MCF 10A (cell line): ENCODE results near the gene TCF12. TPM values are rescaled to one million over a fixed set of nuclear protein-coding genes. Genes with fewer than 3 reads are reported as not detected.
A peak's percentile ranks its signal among the peaks of the same experiment; 100 is the strongest.
"Not testable (repeated sequence)": the region's sequence is repeated elsewhere in the genome, so short reads cannot be mapped to it uniquely, and the experiment has no call there.

ENCODE experiments used
- BruUV-seq: library from RNA; stranded (reverse); fragments of 400-500 nt; replicated peaks from 2 replicates; lab custom pipeline; 2021; lab: Mats Ljungman, UMichigan
- CTCF ChIA-PET: fragments of 300-600 bp; sonication (Branson Sonifier 250); formaldehyde crosslinking; extraction: SDS; loops from one replicate; lab custom pipeline; 2021; ENCODE audit warnings: antibody characterized with exemption, inconsistent platforms; lab: Yijun Ruan, JAX
- POLR2A ChIA-PET: fragments of 300-600, 350-650 bp; sonication (Branson Sonifier 250); formaldehyde crosslinking; extraction: SDS; loops from one replicate; lab custom pipeline; 2020; ENCODE audit warnings: antibody characterized with exemption, inconsistent platforms; lab: Yijun Ruan, JAX
- DNase-seq: peaks from one replicate; pipeline ENCODE4 v3.0.0-alpha.2; 2018; ENCODE audit not compliant: unreplicated experiment
- H3K27ac Mint-ChIP-seq: one replicate; pipeline ENCODE4 v1.8.0; 2022; ENCODE audit warnings: mild to moderate bottlenecking, low read depth, mixed read lengths; ENCODE audit not compliant: unreplicated experiment
- H3K27me3 Mint-ChIP-seq: one replicate; pipeline ENCODE4 v1.8.0; 2022; ENCODE audit warnings: mixed read lengths; ENCODE audit not compliant: insufficient read depth, unreplicated experiment
- H3K36me3 Mint-ChIP-seq: one replicate; pipeline ENCODE4 v1.8.0; 2022; ENCODE audit warnings: mild to moderate bottlenecking, moderate library complexity, mixed read lengths; ENCODE audit not compliant: insufficient read depth, unreplicated experiment
- H3K4me1 Mint-ChIP-seq: one replicate; pipeline ENCODE4 v1.8.0; 2022; ENCODE audit warnings: mixed read lengths; ENCODE audit not compliant: insufficient read depth, unreplicated experiment
- H3K4me3 Mint-ChIP-seq: one replicate; pipeline ENCODE4 v1.8.0; 2022; ENCODE audit warnings: mild to moderate bottlenecking, moderate library complexity, mixed read lengths; ENCODE audit not compliant: unreplicated experiment
- H3K9me3 Mint-ChIP-seq: one replicate; pipeline ENCODE4 v1.8.0; 2022; ENCODE audit warnings: mixed read lengths; ENCODE audit not compliant: unreplicated experiment
- intact Hi-C: fragments of 100-400 bp; cut with micrococcal nuclease; formaldehyde crosslinking; loops from 2 replicates; pipeline ENCODE4 v1.14.1; 2022
- total RNA-seq: library from RNA; stranded (reverse); gene quantifications from 2 replicates; pipeline ENCODE4 v1.2.3, GENCODE V29; 2022
- TF ChIP-seq, protein P1 (sequence below): fragments of 200-600 bp; IDR thresholded peaks from one replicate; pipeline ENCODE4 v1.8.0; 2022; ENCODE audit warnings: antibody characterized with exemption, mild to moderate bottlenecking; ENCODE audit not compliant: unreplicated experiment

The TCF12 gene
- total RNA-seq, 1 experiment from 2014 or later: 140 TPM

DNA sequence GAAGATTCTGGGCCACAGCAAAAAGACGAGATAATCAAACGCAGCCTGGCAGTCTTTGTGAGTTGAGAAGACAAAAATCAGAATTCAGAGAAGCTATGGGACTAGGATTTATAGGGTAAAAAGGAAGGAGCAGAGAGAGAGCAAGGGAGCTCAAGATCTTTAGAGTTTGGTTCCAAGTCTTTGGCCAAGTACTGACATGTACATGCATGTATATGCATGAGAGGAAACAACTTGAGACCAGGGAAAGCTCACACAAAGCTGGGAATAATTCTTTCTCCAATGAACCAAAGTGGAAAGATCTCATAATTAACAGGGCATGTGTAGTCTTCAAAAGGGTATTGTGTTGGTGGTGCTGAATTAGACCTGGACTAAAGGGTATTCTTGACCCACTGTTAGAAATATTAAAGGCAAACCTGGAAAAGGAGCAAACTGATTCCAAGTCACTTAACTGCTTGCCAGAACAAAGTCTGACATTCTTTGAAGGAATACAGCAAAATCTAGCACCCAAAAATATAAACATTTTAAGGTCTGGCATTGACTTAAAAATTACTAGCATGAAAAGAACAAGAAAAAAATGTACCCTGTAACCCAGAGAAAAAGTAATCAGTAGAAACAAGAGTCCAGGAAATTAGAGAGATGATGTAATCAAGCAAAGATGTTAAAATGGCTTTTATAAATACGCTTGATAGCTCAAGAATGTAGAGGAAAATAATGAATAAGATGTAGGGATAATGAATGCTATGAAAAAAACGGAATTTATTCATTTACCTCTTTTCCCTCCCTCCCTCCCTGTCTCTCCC, 231.8 kb downstream of the TCF12 start:
- Mint-ChIP-seq H3K9me3 (no peaks in the 10 kb centered on the region), H3K27me3 (no peaks in the 10 kb centered on the region), H3K27ac (peak overlapping the region; percentile 60), H3K4me1 (peaks cover 34% of the 10 kb centered on the region), H3K4me3 (peak overlapping the region; percentile 3), H3K36me3 (peaks cover 6% of the 10 kb centered on the region)
- TF ChIP-seq, protein P1, sequence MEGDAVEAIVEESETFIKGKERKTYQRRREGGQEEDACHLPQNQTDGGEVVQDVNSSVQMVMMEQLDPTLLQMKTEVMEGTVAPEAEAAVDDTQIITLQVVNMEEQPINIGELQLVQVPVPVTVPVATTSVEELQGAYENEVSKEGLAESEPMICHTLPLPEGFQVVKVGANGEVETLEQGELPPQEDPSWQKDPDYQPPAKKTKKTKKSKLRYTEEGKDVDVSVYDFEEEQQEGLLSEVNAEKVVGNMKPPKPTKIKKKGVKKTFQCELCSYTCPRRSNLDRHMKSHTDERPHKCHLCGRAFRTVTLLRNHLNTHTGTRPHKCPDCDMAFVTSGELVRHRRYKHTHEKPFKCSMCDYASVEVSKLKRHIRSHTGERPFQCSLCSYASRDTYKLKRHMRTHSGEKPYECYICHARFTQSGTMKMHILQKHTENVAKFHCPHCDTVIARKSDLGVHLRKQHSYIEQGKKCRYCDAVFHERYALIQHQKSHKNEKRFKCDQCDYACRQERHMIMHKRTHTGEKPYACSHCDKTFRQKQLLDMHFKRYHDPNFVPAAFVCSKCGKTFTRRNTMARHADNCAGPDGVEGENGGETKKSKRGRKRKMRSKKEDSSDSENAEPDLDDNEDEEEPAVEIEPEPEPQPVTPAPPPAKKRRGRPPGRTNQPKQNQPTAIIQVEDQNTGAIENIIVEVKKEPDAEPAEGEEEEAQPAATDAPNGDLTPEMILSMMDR: no peak
- ChIA-PET POLR2A (interaction anchor here (0.6 to 1.7 kb wide), 9 partner anchors 8 to 344 kb away, joined by 3 to 6 read pairs (median 3); no protein-coding TSS in a partner anchor), CTCF (interaction anchor here (0.5 to 6.8 kb wide), 9 partner anchors 8 to 1104 kb away, joined by 3 to 105 read pairs (median 3); partner anchors contain the start of gene TCF12)
- DNase-seq: peak; percentile 48
- no TSS peak for BruUV-seq
- intact Hi-C loops: no loop called here

DNA sequence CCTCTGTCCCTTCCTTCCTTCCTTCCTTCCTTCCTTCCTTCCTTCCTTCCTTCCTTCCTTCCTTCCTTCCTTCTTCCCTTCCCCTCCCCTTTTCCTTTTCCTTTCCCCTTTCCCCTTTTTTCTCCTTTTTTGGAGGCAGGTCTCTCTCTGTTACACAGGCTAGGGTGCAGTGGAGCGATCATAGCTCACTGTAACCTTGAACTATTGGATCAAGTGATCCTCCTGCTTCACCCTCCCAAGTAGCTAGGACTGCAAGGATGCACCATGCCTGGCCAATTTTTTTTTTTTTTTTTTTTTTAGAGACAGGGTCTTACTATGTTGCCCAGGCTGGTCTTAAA, 232.4 kb downstream of the TCF12 start:
- ChIA-PET CTCF (interaction anchor here (0.6 to 6.8 kb wide), 3 partner anchors 14 to 233 kb away, joined by 3 to 61 read pairs (median 3); no protein-coding TSS in a partner anchor), POLR2A (interaction anchor here (0.7 to 1.0 kb wide), 2 partner anchors 9 to 79 kb away, joined by 3 read pairs; no protein-coding TSS in a partner anchor)
- H3K4me1 Mint-ChIP-seq: peaks cover 34% of the 10 kb centered on the region
- H3K4me3 Mint-ChIP-seq, BruUV-seq, intact Hi-C loops, DNase-seq, H3K36me3 Mint-ChIP-seq, H3K27me3 Mint-ChIP-seq, H3K9me3 Mint-ChIP-seq: not testable (repeated sequence)
- peak overlapping the region; percentile 60 for H3K27ac Mint-ChIP-seq

DNA sequence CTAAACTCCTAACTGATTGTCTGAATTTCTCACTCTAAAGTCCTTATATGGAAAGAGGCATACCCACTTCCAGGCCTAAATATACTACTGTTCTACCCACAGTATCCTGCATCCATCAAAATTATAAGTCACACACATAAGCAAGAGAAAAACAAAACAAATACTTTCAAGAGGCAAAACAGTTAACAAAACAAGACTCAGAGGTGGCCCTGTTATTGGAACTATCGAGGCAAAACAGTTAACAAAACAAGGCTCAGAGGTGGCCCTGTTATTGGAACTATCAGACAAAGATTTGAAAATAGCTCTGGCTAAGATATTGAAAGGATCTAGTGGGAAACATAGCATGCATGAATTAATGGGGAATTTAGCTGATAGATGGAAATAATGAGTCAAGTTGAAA, 233.7 kb downstream of the TCF12 start:
- Mint-ChIP-seq H3K27ac (no peak overlapping the region), H3K4me1 (peaks cover 34% of the 10 kb centered on the region), H3K9me3 (no peaks in the 10 kb centered on the region), H3K36me3 (peaks cover 6% of the 10 kb centered on the region), H3K4me3 (no peak overlapping the region), H3K27me3 (no peaks in the 10 kb centered on the region)
- no TSS peak for BruUV-seq
- DNase-seq: no peak
- TF ChIP-seq, protein P1: no peak
- intact Hi-C loops: no loop called here
- ChIA-PET CTCF (interaction anchor here (0.9 to 1.2 kb wide), 4 partner anchors 17 to 62 kb away, joined by 3 to 5 read pairs (median 3); no protein-coding TSS in a partner anchor), POLR2A (interaction anchor here (0.8 kb wide), 1 partner anchor 14 kb away, joined by 3 read pairs; no protein-coding TSS in a partner anchor)

DNA sequence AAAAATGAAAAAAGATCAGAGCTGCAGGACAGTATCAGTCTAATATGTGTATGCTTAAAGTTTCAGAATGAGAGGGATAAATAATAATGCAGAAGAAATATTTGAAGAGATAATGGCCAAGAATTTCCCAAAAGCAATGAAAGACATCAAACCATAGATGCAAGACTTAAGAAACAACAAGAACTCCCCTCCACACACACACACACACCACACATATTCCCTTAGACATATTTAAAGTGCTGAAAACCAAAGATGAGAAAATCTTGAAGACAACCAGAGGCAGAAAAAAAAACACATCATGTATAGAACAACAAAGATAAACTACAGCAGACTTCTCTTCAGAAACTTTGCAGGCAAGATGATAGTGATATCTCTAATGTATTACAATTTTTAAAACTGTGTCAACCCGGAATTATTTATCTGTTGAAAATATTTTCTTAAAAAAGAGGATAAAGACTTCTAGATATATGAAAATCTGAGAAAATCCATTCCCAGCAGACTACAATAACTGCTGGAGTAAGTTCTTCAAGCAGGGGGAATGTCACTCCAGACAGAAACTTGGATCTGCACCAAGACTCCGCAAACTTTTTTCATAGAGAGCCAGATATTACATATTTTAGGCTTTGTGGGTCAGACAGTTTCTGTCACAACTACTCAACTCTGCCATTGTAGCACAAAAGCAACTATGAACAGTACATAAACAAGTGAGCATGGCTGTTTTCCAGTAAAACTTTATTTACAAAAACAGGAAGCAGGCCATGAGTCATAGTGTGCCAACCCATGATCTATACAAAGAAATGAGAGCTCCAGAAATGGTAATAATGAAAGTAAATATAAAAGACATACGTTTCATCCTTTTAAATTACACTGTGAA, 234.5 kb downstream of the TCF12 start:
- no peaks in the 10 kb centered on the region for H3K27me3 Mint-ChIP-seq
- H3K36me3 Mint-ChIP-seq: peaks cover 6% of the 10 kb centered on the region
- no TSS peak for BruUV-seq
- peak; percentile 72 for DNase-seq
- H3K27ac Mint-ChIP-seq: peak overlapping the region; percentile 3
- H3K9me3 Mint-ChIP-seq: no peaks in the 10 kb centered on the region
- peaks cover 34% of the 10 kb centered on the region for H3K4me1 Mint-ChIP-seq
- TF ChIP-seq, protein P1: no peak
- H3K4me3 Mint-ChIP-seq: peak overlapping the region; percentile 30
- intact Hi-C loops: no loop called here
- POLR2A ChIA-PET: interaction anchor here (0.8 kb wide), 1 partner anchor 15 kb away, joined by 3 read pairs; no protein-coding TSS in a partner anchor
- CTCF ChIA-PET: interaction anchor here (0.6 to 0.9 kb wide), 2 partner anchors 12 to 61 kb away, joined by 3 read pairs; no protein-coding TSS in a partner anchor
